Upper lobe of left lung (tissue), 6 donors: ENCODE measurements around the gene EPGN. TPM values are rescaled to one million over a fixed set of nuclear protein-coding genes. Genes with fewer than 3 reads are reported as not detected.

Experiments used
- ATAC-seq, 2 donors: fragments of 200-7000 bp; cut with Tn5 transposase; one replicate each; pipeline ENCODE4 v1.9.1; 2022; ENCODE audit warnings: mild to moderate bottlenecking in 2 of 2, moderate library complexity in 2 of 2; ENCODE audit not compliant: low FRiP score in 2 of 2
- DNase-seq, 2 donors: peaks; one replicate each; pipeline ENCODE4 v3.0.0-alpha.2; 2019 to 2020
- H3K27ac ChIP-seq, 4 donors: fragments of 200-600 bp; sonication (generic); one replicate each; pipeline ENCODE4 v1.5.1; 2016 to 2019
- H3K27me3 ChIP-seq, 4 donors: fragments of 200-600 bp; sonication (generic); one replicate each; pipeline ENCODE4 v1.5.1; 2017 to 2019
- H3K36me3 ChIP-seq, 4 donors: fragments of 200-600 bp; sonication (generic); one replicate each; pipeline ENCODE4 v1.5.1; 2016 to 2019
- H3K4me1 ChIP-seq, 4 donors: fragments of 200-600 bp; sonication (generic); one replicate each; pipeline ENCODE4 v1.5.1; 2018 to 2019
- H3K4me3 ChIP-seq, 4 donors: fragments of 200-600 bp; sonication (generic); one replicate each; pipeline ENCODE4 v1.5.1; 2017 to 2019; ENCODE audit warnings: mild to moderate bottlenecking in 2 of 4, moderate library complexity in 1 of 4
- H3K9me3 ChIP-seq, 4 donors: fragments of 200-600 bp; sonication (generic); one replicate each; pipeline ENCODE4 v1.5.1; 2018 to 2019
- EP300 ChIP-seq, 4 donors: sonication (generic); formaldehyde crosslinking; IDR thresholded peaks; one replicate each; pipeline ENCODE4 v1.5.1; 2017; ENCODE audit warnings: antibody characterized with exemption in 4 of 4, control low read depth in 2 of 4
- POLR2A ChIP-seq, 4 donors: fragments of 450-650 bp; IDR thresholded peaks; one replicate each; pipeline ENCODE4 v1.5.1; 2016 to 2017; ENCODE audit warnings: antibody characterized with exemption in 4 of 4, mild to moderate bottlenecking in 2 of 4
- POLR2AphosphoS5 ChIP-seq, 2 donors: sonication (generic); formaldehyde crosslinking; IDR thresholded peaks; one replicate each; pipeline ENCODE4 v1.5.1; 2017; ENCODE audit warnings: antibody characterized with exemption in 2 of 2
- WGBS, 2 donors: methylation state at CpG; one replicate each; pipeline ENCODE4 v1.1.5; 2017 to 2018; 5-methylcytosine and 5-hydroxymethylcytosine counted together
- total RNA-seq, 6 donors: library from RNA; depleted of rRNA in 4 of 6; stranded (reverse); fragments of >200 nt in 4 of 6; gene quantifications; one replicate each; pipeline versions ENCODE4 v1.1.0 to v1.2.1, GENCODE V29; 2016 to 2021
- TF ChIP-seq, protein P1 (sequence below), 6 experiments: fragments of 450-650 bp in 4 of 6; fragments of 200-600 bp in 2 of 6; sonication (generic) in 2 of 6; IDR thresholded peaks; one replicate each; pipeline ENCODE4 v1.5.1; 2016 to 2019; ENCODE audit warnings: antibody characterized with exemption in 6 of 6
- donor health status: DM: no; HTN: no; CAD: no; lungs with moderate emphysema.
- donor health status: DM: no; HTN: yes; CAD: no; lungs with severe emphysema.

EPGN gene, protein sequence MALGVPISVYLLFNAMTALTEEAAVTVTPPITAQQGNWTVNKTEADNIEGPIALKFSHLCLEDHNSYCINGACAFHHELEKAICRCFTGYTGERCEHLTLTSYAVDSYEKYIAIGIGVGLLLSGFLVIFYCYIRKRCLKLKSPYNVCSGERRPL
- 1 to 10 TPM in 2 of 6 donors, under 1 TPM in 2, not detected in 2; 0.34 to 7.1 (median 0.94) TPM for total RNA-seq

DNA sequence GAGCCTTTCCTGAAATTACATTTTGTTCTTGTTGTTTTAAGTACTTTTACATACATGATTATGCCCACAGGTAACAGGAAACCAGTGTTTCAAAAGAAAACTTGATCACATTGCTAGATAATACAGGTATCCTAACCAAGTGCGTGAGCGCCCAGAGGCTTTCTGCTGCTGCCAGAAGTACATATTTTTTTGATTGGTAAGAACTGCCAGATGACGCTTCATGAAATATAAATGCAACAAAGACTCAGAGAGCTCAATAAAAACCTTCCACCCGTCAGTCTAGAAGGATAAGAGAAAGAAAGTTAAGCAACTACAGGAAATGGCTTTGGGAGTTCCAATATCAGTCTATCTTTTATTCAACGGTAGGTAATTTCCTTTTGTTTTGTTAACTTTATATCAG lies at the start of gene EPGN:
EPGN (plus strand) TSS at position 256 of the 400 bp plus-strand sequence; CDS start at position 320, 64 bp downstream.
- 55 to 59% methylated on average over 5 of the region's 5 CpGs for WGBS, 2 donors
- no peak for TF ChIP-seq EP300 (IDR thresholded peaks at IDR 0.05)
- no peak for TF ChIP-seq POLR2AphosphoS5 (IDR thresholded peaks at IDR 0.05)
- TF ChIP-seq POLR2A (IDR thresholded peaks at IDR 0.05): no peak
- TF ChIP-seq, protein P1, sequence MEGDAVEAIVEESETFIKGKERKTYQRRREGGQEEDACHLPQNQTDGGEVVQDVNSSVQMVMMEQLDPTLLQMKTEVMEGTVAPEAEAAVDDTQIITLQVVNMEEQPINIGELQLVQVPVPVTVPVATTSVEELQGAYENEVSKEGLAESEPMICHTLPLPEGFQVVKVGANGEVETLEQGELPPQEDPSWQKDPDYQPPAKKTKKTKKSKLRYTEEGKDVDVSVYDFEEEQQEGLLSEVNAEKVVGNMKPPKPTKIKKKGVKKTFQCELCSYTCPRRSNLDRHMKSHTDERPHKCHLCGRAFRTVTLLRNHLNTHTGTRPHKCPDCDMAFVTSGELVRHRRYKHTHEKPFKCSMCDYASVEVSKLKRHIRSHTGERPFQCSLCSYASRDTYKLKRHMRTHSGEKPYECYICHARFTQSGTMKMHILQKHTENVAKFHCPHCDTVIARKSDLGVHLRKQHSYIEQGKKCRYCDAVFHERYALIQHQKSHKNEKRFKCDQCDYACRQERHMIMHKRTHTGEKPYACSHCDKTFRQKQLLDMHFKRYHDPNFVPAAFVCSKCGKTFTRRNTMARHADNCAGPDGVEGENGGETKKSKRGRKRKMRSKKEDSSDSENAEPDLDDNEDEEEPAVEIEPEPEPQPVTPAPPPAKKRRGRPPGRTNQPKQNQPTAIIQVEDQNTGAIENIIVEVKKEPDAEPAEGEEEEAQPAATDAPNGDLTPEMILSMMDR (IDR thresholded peaks at IDR 0.05): no peak
- Histone ChIP-seq H3K36me3 (no peaks in the 10 kb centered on the region), H3K27me3 (no peaks in the 10 kb centered on the region), H3K9me3 (no peaks in the 10 kb centered on the region), H3K27ac (no peak within 1 kb of the TSS), H3K4me3 (no peak within 1 kb of the TSS), H3K4me1 (no peaks in the 10 kb centered on the region)
- no peak for DNase-seq
- no peak for ATAC-seq

DNA sequence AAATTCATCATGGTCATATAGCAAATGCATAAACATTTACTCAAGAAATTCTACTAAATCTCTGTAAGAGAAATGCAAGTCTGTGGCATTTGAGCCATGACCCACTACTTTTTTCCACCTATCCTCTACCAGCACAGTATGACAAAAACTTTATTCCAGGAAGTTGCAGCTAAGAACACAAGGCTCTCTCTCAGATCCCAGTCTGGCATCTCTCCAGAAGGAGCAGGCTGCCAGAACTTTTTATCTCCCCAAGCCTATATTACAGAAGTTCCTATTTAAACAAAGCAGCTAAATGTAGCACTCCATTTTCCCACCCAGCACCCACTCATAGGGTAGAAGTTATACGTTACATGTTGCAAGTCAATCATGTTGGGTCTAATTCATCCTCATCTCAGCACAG lies 49.3 kb upstream of the EPGN start:
- Histone ChIP-seq H3K4me1 (no peaks in the 10 kb centered on the region), H3K4me3 (no peak overlapping the region), H3K36me3 (no peaks in the 10 kb centered on the region), H3K9me3 (no peaks in the 10 kb centered on the region), H3K27me3 (no peaks in the 10 kb centered on the region), H3K27ac (no peak overlapping the region)
- ATAC-seq (no peak), DNase-seq (no peak)
- TF ChIP-seq POLR2A (IDR thresholded peaks at IDR 0.05) (no peak), POLR2AphosphoS5 (IDR thresholded peaks at IDR 0.05) (no peak), EP300 (IDR thresholded peaks at IDR 0.05) (no peak)
- TF ChIP-seq, protein P1 (IDR thresholded peaks at IDR 0.05): no peak
- WGBS, 2 donors: 33 to 75% methylated on average over 1 of the region's 1 CpG

DNA sequence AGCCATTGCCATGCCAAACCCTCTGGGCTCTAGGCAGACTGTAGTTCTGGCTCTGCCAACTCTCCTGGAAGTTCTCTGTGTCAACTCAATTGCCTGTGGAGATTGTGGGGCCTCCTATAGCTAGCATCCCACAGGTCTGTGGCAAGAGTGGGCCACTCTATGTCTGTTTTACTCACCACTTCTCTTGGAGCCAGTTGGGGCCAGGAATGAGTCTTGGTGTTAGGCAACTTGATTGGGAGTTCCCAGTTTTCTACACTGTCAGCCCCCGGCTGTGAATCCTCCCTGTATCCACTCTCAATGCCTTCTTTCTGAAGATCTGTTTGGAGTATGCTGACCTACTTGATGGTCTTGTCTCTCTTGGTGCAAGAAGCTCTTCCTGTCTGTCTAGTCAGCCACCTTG lies 48.2 kb upstream of the EPGN start:
- TF ChIP-seq POLR2AphosphoS5 (IDR thresholded peaks at IDR 0.05): no peak
- TF ChIP-seq, protein P1 (IDR thresholded peaks at IDR 0.05): no peak
- no peak for TF ChIP-seq EP300 (IDR thresholded peaks at IDR 0.05)
- no peak for TF ChIP-seq POLR2A (IDR thresholded peaks at IDR 0.05)
- no peak overlapping the region for H3K27ac ChIP-seq
- no peak overlapping the region for H3K4me3 ChIP-seq
- 90 to 93% methylated on average over 1 of the region's 1 CpG for WGBS, 2 donors
- H3K27me3 ChIP-seq: no peaks in the 10 kb centered on the region
- DNase-seq (no peak), ATAC-seq (no peak)
- no peaks in the 10 kb centered on the region for H3K36me3 ChIP-seq
- H3K9me3 ChIP-seq: no peaks in the 10 kb centered on the region
- H3K4me1 ChIP-seq: no peaks in the 10 kb centered on the region

DNA sequence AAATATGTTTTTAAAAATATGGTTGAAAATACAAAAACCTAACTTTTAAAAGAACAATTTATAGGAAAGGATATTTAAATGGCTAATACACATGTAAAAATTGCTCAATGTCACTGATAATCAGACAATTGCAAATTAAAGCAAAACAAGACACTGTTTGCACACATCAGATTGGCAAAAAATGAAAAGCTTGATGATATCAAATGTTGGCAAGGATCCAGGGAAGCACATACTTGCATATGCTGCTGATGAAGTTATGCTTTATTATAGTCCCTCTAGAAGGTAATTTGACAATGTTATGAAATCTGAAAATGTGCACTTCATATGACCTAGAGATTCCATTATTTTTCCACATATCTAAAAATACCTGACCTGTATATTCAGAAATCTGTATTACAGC lies 45.7 kb upstream of the EPGN start:
- H3K4me1 ChIP-seq: no peaks in the 10 kb centered on the region
- no peaks in the 10 kb centered on the region for H3K36me3 ChIP-seq
- no peak overlapping the region for H3K27ac ChIP-seq
- no peak overlapping the region for H3K4me3 ChIP-seq
- no peak for ATAC-seq
- no peaks in the 10 kb centered on the region for H3K9me3 ChIP-seq
- no peak for TF ChIP-seq POLR2AphosphoS5 (IDR thresholded peaks at IDR 0.05)
- no peak for TF ChIP-seq EP300 (IDR thresholded peaks at IDR 0.05)
- no peak for TF ChIP-seq POLR2A (IDR thresholded peaks at IDR 0.05)
- TF ChIP-seq, protein P1 (IDR thresholded peaks at IDR 0.05): no peak
- no peaks in the 10 kb centered on the region for H3K27me3 ChIP-seq
- no peak for DNase-seq

DNA sequence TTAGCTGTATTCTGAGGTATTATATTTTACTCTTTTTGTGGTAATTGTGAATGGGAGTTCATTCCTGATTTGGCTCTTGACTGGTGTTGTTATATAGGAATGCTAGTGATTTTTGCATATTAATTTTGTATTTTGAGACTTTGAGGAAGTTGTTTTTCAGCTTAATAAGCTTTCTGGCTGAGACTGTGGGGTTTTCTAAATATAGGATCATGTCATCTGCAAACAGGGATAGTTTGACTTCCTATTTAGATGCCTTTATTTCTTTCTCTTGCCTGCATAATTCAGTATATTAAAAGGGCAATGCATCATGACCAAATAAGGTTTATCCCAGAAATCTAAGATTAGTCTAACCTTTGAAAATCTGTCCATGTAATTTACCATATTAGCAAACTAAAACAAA lies 44.7 kb upstream of the EPGN start:
- no peaks in the 10 kb centered on the region for H3K9me3 ChIP-seq
- H3K27me3 ChIP-seq: no peaks in the 10 kb centered on the region
- TF ChIP-seq POLR2AphosphoS5 (IDR thresholded peaks at IDR 0.05) (no peak), POLR2A (IDR thresholded peaks at IDR 0.05) (no peak)
- TF ChIP-seq, protein P1 (IDR thresholded peaks at IDR 0.05): no peak
- no peak overlapping the region for H3K4me3 ChIP-seq
- ATAC-seq (no peak), DNase-seq (no peak)
- H3K4me1 ChIP-seq: no peaks in the 10 kb centered on the region
- H3K27ac ChIP-seq: no peak overlapping the region
- no peaks in the 10 kb centered on the region for H3K36me3 ChIP-seq
